Anterior cingulate cortex (tissue), 58 donors: ENCODE data around the gene RPL7L1.
A peak's percentile ranks its signal among the peaks of the same experiment; 100 is the strongest.
"Not testable (repeated sequence)": the region's sequence is repeated elsewhere in the genome, so short reads cannot be mapped to it uniquely, and the experiment has no call there.

Experiments
- DNase-seq, 58 donors: peaks; one replicate each; lab custom pipeline; 2025; lab: John Stamatoyannopoulos, UW

The RPL7L1 gene

GRCh38 chr6:42890311-42891198, 11.1 kb downstream of the RPL7L1 start:
- DNase-seq, result peak; percentile 39 to 96 (median 88)

- no peak for DNase-seq
Measured at GRCh38 chr6:42891199-42891722, 11.8 kb downstream of the RPL7L1 start.

GRCh38 chr6:42894041-42894828, 14.8 kb downstream of the RPL7L1 start:
- DNase-seq, result not testable (repeated sequence)

- DNase-seq, result no peak
Measured at GRCh38 chr6:42896178-42896719, 16.8 kb downstream of the RPL7L1 start.

- peak in 48 of 58 donors; percentile 2 to 73 (median 31) for DNase-seq
Measured at GRCh38 chr6:42898891-42899361, 19.5 kb downstream of the RPL7L1 start.

- DNase-seq, result no peak
Measured at GRCh38 chr6:42899871-42900270, 20.5 kb downstream of the RPL7L1 start.

- peak in 53 of 58 donors; percentile 13 to 82 (median 47) for DNase-seq
Measured at GRCh38 chr6:42901538-42901957, 22.1 kb downstream of the RPL7L1 start.

GRCh38 chr6:42902429-42903263, 23.2 kb downstream of the RPL7L1 start:
- DNase-seq, result not testable (repeated sequence)

- DNase-seq, result no peak
Measured at GRCh38 chr6:42904467-42904866, 25.1 kb downstream of the RPL7L1 start.

GRCh38 chr6:42907336-42907735, 27.9 kb downstream of the RPL7L1 start:
- peak in 2 of 58 donors; percentile 13 to 19 for DNase-seq

GRCh38 chr6:42909835-42910234, 30.4 kb downstream of the RPL7L1 start:
- peak in 1 of 58 donors; percentile 2 for DNase-seq

GRCh38 chr6:42911171-42912021, 32.0 kb downstream of the RPL7L1 start:
- DNase-seq, result no peak

- DNase-seq, result no peak
Measured at GRCh38 chr6:42914546-42914945, 35.1 kb downstream of the RPL7L1 start.

GRCh38 chr6:42915732-42916131, 36.3 kb downstream of the RPL7L1 start, which contains the start of gene PTCRA:
Gene PTCRA (plus strand): TSS chr6:42916053. CDS start chr6:42916070, 17 bp downstream.
- no peak for DNase-seq

GRCh38 chr6:42916288-42916687, 36.9 kb downstream of the RPL7L1 start:
- DNase-seq, result no peak

GRCh38 chr6:42921801-42922200, 42.4 kb downstream of the RPL7L1 start:
- no peak for DNase-seq

- DNase-seq, result no peak
Measured at GRCh38 chr6:42923666-42924065, 44.2 kb downstream of the RPL7L1 start.

GRCh38 chr6:42925248-42925857, 45.9 kb downstream of the RPL7L1 start:
- DNase-seq, result no peak
